Prostate gland (tissue), 2 donors: ENCODE data around the gene AKAP13. TPM values are rescaled to one million over a fixed set of nuclear protein-coding genes. Genes with fewer than 3 reads are reported as not detected.

ENCODE experiments used
- DNase-seq: peaks from one replicate; pipeline ENCODE4 v3.0.0-alpha.2; 2019; ENCODE audit warnings: low spot score
- H3K27ac ChIP-seq, 2 donors: fragments of 200-600 bp; sonication (generic); 2 replicates each; pipeline ENCODE4 v1.5.1; 2017 to 2019
- H3K27me3 ChIP-seq: fragments of 200-600 bp; sonication (generic); replicated peaks from 2 replicates; pipeline ENCODE4 v1.5.1; 2019; ENCODE audit not compliant: insufficient read depth
- H3K36me3 ChIP-seq, 2 donors: fragments of 200-600 bp; sonication (generic); 1 replicate in 1 of 2; 2 replicates in 1 of 2; pipeline versions ENCODE4 v1.5.1 to v1.8.1; 2017 to 2019
- H3K4me1 ChIP-seq: fragments of 200-600 bp; sonication (generic); replicated peaks from 2 replicates; pipeline ENCODE4 v1.5.1; 2019
- H3K4me3 ChIP-seq, 2 donors: fragments of 200-600 bp; sonication (generic); 2 replicates each; pipeline ENCODE4 v1.5.1; 2017 to 2019
- H3K9me3 ChIP-seq: fragments of 200-600 bp; sonication (generic); 2 replicates; pipeline ENCODE4 v1.5.1; 2017
- CTCF ChIP-seq, 4 experiments: fragments of 200-600 bp in 2 of 4; fragments of 450-650 bp in 2 of 4; sonication (generic) in 2 of 4; IDR thresholded peaks; 1 replicate in 3 of 4; 2 replicates in 1 of 4; pipeline ENCODE4 v1.5.1; 2016 to 2019; ENCODE audit warnings: antibody characterized with exemption in 4 of 4, mild to moderate bottlenecking in 2 of 4, moderate library complexity in 2 of 4
- POLR2A ChIP-seq: fragments of 450-650 bp; IDR thresholded peaks from one replicate; pipeline ENCODE4 v1.6.1; 2016; ENCODE audit warnings: antibody characterized with exemption, mild to moderate bottlenecking
- POLR2AphosphoS5 ChIP-seq: sonication (generic); formaldehyde crosslinking; IDR thresholded peaks from one replicate; pipeline ENCODE4 v1.6.1; 2017; ENCODE audit warnings: antibody characterized with exemption
- WGBS: methylation state at CpG from one replicate; pipeline ENCODE4 v1.1.5; 2018; 5-methylcytosine and 5-hydroxymethylcytosine counted together
- intact Hi-C: fragments of 100-400 bp; cut with DNase I; formaldehyde crosslinking; loops from one replicate; pipeline ENCODE4 v1.14.2; 2022
- total RNA-seq, 2 donors: library from RNA; depleted of rRNA; stranded (reverse); fragments of >200 nt; gene quantifications; one replicate each; pipeline ENCODE4 v1.1.0, GENCODE V29; 2016

The AKAP13 gene
- total RNA-seq, 2 donors from 2014 or later = 102 to 195 TPM

- H3K27ac ChIP-seq = peak overlapping the region in 1 of 2 donors; percentile 29
- WGBS = 2% methylated on average over 9 of the region's 9 CpGs
- intact Hi-C loops = no loop called here
- no peaks in the 10 kb centered on the region for H3K9me3 ChIP-seq
- TF ChIP-seq CTCF (IDR thresholded peaks at IDR 0.05) = no peak
- TF ChIP-seq POLR2AphosphoS5 = peak; percentile 66
- DNase-seq = peak; percentile 40
- H3K36me3 ChIP-seq = no peaks in the 10 kb centered on the region
- H3K4me3 ChIP-seq = peak overlapping the region; percentile 23 to 32
- H3K4me1 ChIP-seq = no peaks in the 10 kb centered on the region
- no peaks in the 10 kb centered on the region for H3K27me3 ChIP-seq
Observed at GRCh38 chr15:85689729-85690128, 309.3 kb downstream of the AKAP13 start.

GRCh38 chr15:85690561-85691231 is 310.3 kb downstream of the AKAP13 start:
- no peaks in the 10 kb centered on the region for H3K9me3 ChIP-seq
- no peaks in the 10 kb centered on the region for H3K27me3 ChIP-seq
- intact Hi-C loops = no loop called here
- no peaks in the 10 kb centered on the region for H3K36me3 ChIP-seq
- 78% methylated on average over 4 of the region's 4 CpGs for WGBS
- H3K4me3 ChIP-seq = peak overlapping the region; percentile 23 to 32
- H3K27ac ChIP-seq = peak overlapping the region in 1 of 2 donors; percentile 29
- no peak for DNase-seq
- no peak for TF ChIP-seq CTCF (IDR thresholded peaks at IDR 0.05)
- no peak for TF ChIP-seq POLR2A
- no peak for TF ChIP-seq POLR2AphosphoS5
- H3K4me1 ChIP-seq = no peaks in the 10 kb centered on the region

- WGBS = 82% methylated on average over 6 of the region's 6 CpGs
- no peak for DNase-seq
- no peaks in the 10 kb centered on the region for H3K4me1 ChIP-seq
- intact Hi-C loops = no loop called here
- no peaks in the 10 kb centered on the region for H3K36me3 ChIP-seq
- H3K27ac ChIP-seq = no peak overlapping the region
- H3K4me3 ChIP-seq = no peak overlapping the region
- H3K9me3 ChIP-seq = no peaks in the 10 kb centered on the region
- no peak for TF ChIP-seq POLR2AphosphoS5
- no peak for TF ChIP-seq CTCF (IDR thresholded peaks at IDR 0.05)
- TF ChIP-seq POLR2A = no peak
- no peaks in the 10 kb centered on the region for H3K27me3 ChIP-seq
Observed at GRCh38 chr15:85691350-85692240, 311.2 kb downstream of the AKAP13 start.

GRCh38 chr15:85692321-85692720 is 311.9 kb downstream of the AKAP13 start:
- H3K36me3 ChIP-seq = no peaks in the 10 kb centered on the region
- no peaks in the 10 kb centered on the region for H3K9me3 ChIP-seq
- intact Hi-C loops = no loop called here
- H3K4me3 ChIP-seq = no peak overlapping the region
- no peak overlapping the region for H3K27ac ChIP-seq
- no peak for DNase-seq
- 95% methylated on average over 6 of the region's 6 CpGs for WGBS
- no peaks in the 10 kb centered on the region for H3K27me3 ChIP-seq
- no peaks in the 10 kb centered on the region for H3K4me1 ChIP-seq
- no peak for TF ChIP-seq CTCF (IDR thresholded peaks at IDR 0.05)
- no peak for TF ChIP-seq POLR2A
- TF ChIP-seq POLR2AphosphoS5 = no peak
